Measurements from ENCODE around the gene DCAF4L1. TPM values are rescaled to one million over a fixed set of nuclear protein-coding genes. Genes with fewer than 3 reads are reported as not detected.

DCAF4L1 gene
- total RNA-seq = 0.08 TPM

- ATAC-seq = no peak
Observed at GRCh38 chr4:41981456-41981855, at the start of gene DCAF4L1. TSS of gene DCAF4L1 (plus strand) at chr4:41981756. CDS start at chr4:41981793, 37 bp downstream.

- ATAC-seq = no peak
Observed at GRCh38 chr4:41932988-41933387, 48.6 kb upstream of the DCAF4L1 start.

- no peak for ATAC-seq
Observed at GRCh38 chr4:41933997-41934503, 47.5 kb upstream of the DCAF4L1 start.

- ATAC-seq = no peak
Observed at GRCh38 chr4:41934514-41934900, 47.0 kb upstream of the DCAF4L1 start.

- ATAC-seq = peak; percentile 93
Observed at GRCh38 chr4:41934901-41935651, 46.5 kb upstream of the DCAF4L1 start, which contains the start of gene TMEM33. TSS of gene TMEM33 (plus strand) at chr4:41935429. CDS start at chr4:41935485, 56 bp downstream.

- ATAC-seq = peak; percentile 50
Observed at GRCh38 chr4:41935652-41936021, 45.9 kb upstream of the DCAF4L1 start.

- ATAC-seq = peak; percentile 90
Observed at GRCh38 chr4:41939016-41939626, 42.4 kb upstream of the DCAF4L1 start.

GRCh38 chr4:41940834-41941233, 40.7 kb upstream of the DCAF4L1 start:
- ATAC-seq = no peak

GRCh38 chr4:41943506-41943905, 38.0 kb upstream of the DCAF4L1 start:
- ATAC-seq = no peak

- no peak for ATAC-seq
Observed at GRCh38 chr4:41944089-41944488, 37.5 kb upstream of the DCAF4L1 start.

GRCh38 chr4:41949531-41949930, 32.0 kb upstream of the DCAF4L1 start:
- ATAC-seq = no peak

- no peak for ATAC-seq
Observed at GRCh38 chr4:41957634-41958033, 23.9 kb upstream of the DCAF4L1 start.

GRCh38 chr4:41963105-41963504, 18.5 kb upstream of the DCAF4L1 start:
- ATAC-seq = no peak

GRCh38 chr4:41964401-41964800, 17.2 kb upstream of the DCAF4L1 start:
- no peak for ATAC-seq

- ATAC-seq = peak; percentile 95
Observed at GRCh38 chr4:41967392-41967791, 14.2 kb upstream of the DCAF4L1 start.

- ATAC-seq = no peak
Observed at GRCh38 chr4:41969671-41970070, 11.9 kb upstream of the DCAF4L1 start.

GRCh38 chr4:41975341-41975740, 6.2 kb upstream of the DCAF4L1 start:
- no peak for ATAC-seq

GRCh38 chr4:41976775-41977516, 4.6 kb upstream of the DCAF4L1 start:
- no peak for ATAC-seq

GRCh38 chr4:41977709-41978108, 3.8 kb upstream of the DCAF4L1 start:
- ATAC-seq = no peak

GRCh38 chr4:41982716-41983115, 1.2 kb downstream of the DCAF4L1 start:
- ATAC-seq = no peak

- ATAC-seq = no peak
Observed at GRCh38 chr4:41985151-41985550, 3.6 kb downstream of the DCAF4L1 start.

GRCh38 chr4:41989994-41990364, 8.4 kb downstream of the DCAF4L1 start:
- peak; percentile 14 for ATAC-seq

GRCh38 chr4:41990365-41991111, 9.0 kb downstream of the DCAF4L1 start, which contains the start of gene SLC30A9:
TSS of gene SLC30A9 (plus strand) at chr4:41990530. CDS start at chr4:41990652, 122 bp downstream.
- peak; percentile 98 for ATAC-seq
